Memory B cell (primary cell): ENCODE data around the gene GLIPR1L2.
A peak's percentile ranks its signal among the peaks of the same experiment; 100 is the strongest.

ENCODE experiments used
- ATAC-seq: fragments of 150-1000 bp; cut with Tn5 transposase; 2 replicates; pipeline ENCODE4 v1.10.0; 2021; ENCODE audit warnings: low read depth, mild to moderate bottlenecking, moderate library complexity
- DNase-seq, 2 donors: peaks; one replicate each; pipeline ENCODE4 v3.0.0; 2022; ENCODE audit warnings: low spot score in 2 of 2
- H3K27ac Mint-ChIP-seq: one replicate; pipeline ENCODE4 v1.8.0; 2022; ENCODE audit warnings: mild to moderate bottlenecking, moderate library complexity, mixed read lengths
- H3K27me3 Mint-ChIP-seq: one replicate; pipeline ENCODE4 v1.8.0; 2022; ENCODE audit warnings: mixed read lengths
- H3K36me3 Mint-ChIP-seq: one replicate; pipeline ENCODE4 v1.8.0; 2022; ENCODE audit warnings: mild to moderate bottlenecking, mixed read lengths
- H3K4me1 Mint-ChIP-seq: one replicate; pipeline ENCODE4 v1.8.0; 2022; ENCODE audit warnings: mixed read lengths
- H3K4me3 Mint-ChIP-seq: one replicate; pipeline ENCODE4 v1.8.0; 2022; ENCODE audit warnings: mild to moderate bottlenecking, moderate library complexity, mixed read lengths
- H3K9me3 Mint-ChIP-seq: one replicate; pipeline ENCODE4 v1.8.0; 2022; ENCODE audit warnings: mixed read lengths

GLIPR1L2 gene

DNA sequence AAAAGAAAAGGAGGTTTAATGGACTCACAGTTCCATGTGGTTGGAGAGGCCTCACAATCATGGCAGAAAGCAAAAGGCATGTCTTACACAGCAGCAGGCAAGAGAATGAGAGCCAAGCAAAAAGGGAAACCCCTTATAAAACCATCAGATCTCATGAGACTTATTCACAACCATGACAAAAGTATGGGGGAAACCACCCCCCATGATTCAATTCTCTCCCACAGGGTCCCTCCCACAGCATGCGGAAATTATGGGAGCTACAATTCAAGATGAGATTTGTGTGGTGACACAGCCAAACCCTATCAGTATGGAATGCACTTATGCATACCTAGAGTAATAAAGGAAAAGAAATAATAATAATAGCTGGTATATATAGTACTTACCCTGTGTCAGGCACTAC, 85.2 kb downstream of the GLIPR1L2 start:
- Mint-ChIP-seq H3K4me1 (peaks cover 37% of the 10 kb centered on the region), H3K36me3 (no peaks in the 10 kb centered on the region), H3K27me3 (no peaks in the 10 kb centered on the region), H3K4me3 (no peak overlapping the region), H3K27ac (no peak overlapping the region), H3K9me3 (no peaks in the 10 kb centered on the region)
- DNase-seq (no peak), ATAC-seq (no peak)

DNA sequence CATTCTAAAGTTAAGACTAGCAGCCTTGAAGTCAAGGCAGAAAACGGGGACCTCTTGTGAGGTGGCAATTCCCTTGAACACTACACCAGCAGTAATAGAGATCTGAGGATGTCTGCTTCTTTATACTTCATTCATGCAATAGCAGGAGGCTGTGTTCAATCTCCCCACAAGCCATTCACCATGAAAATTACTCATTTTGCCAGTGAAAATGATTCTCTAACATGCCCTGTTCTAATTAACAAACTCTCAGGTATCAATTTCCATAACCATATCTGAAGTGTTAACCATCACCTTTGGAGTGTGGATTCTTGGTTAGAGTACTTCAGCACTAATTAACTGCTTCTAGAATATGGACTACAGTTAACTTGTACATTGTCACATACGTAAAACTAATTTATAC, 86.2 kb downstream of the GLIPR1L2 start:
- ATAC-seq (no peak), DNase-seq (no peak)
- peaks cover 36% of the 10 kb centered on the region for H3K4me1 Mint-ChIP-seq
- H3K9me3 Mint-ChIP-seq: no peaks in the 10 kb centered on the region
- H3K4me3 Mint-ChIP-seq: peak overlapping the region; percentile 4
- no peaks in the 10 kb centered on the region for H3K36me3 Mint-ChIP-seq
- H3K27me3 Mint-ChIP-seq: no peaks in the 10 kb centered on the region
- peak overlapping the region; percentile 35 for H3K27ac Mint-ChIP-seq

DNA sequence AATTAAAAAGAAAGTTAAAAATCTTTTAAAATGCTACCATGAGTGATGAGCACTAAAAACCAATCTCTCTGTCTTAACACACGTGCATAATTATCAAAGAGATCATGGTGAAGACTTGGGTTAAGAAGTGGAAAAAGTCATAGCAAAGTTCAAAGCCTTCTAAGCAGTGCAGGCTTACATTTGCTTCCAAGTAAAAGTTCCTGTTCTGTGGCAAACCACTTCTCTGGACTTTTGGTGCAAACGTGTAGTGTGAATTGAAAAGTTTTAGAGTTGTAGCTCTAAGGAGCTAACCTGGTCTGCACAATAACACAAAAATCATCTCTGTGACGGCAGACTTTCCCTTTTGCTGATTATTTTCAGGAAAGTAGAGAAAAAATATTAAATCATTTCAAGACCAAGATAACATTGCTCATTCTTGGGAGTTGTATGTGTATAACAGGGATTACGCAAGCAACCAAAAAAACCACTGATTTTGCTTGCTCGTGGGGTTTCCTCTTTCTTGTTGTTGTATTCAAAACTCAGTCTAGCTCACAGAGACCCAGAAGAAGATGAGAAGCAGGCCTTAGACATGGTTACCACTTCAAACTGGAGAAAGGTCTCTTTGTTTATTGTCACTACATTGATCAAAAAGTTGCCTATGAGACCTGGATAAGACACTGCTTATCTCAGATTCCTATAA, 87.4 kb downstream of the GLIPR1L2 start:
- peaks cover 36% of the 10 kb centered on the region for H3K4me1 Mint-ChIP-seq
- DNase-seq (no peak), ATAC-seq (peak; percentile 54)

DNA sequence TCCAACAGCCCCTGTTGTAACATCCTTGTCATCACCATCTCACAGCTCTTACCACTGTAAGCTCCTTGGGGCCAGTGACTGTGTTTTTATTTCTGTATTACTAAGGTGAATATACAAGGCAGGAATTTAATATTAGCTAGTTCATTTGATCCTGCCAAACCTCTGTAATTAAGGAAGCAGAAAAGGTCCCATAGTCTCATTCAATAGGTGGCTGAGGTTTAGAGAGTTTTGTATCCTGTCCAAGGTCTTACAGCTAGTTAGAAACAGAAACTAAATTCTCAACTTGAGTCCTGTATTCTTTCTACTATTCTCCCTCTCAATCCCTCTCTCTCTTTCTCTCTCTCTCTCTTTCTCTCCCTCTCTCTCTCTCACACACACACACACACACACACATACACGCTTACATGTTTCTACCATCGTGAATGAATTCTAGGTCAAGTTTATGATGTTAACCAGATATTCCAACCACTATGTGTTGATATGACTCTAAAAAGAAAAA, 89.1 kb downstream of the GLIPR1L2 start:
- peaks cover 44% of the 10 kb centered on the region for H3K4me1 Mint-ChIP-seq
- peaks cover 16% of the 10 kb centered on the region for H3K36me3 Mint-ChIP-seq
- ATAC-seq (peak; percentile 33), DNase-seq (no peak)
- peak overlapping the region; percentile 97 for H3K27ac Mint-ChIP-seq
- H3K9me3 Mint-ChIP-seq: no peaks in the 10 kb centered on the region
- peak overlapping the region; percentile 94 for H3K4me3 Mint-ChIP-seq
- no peaks in the 10 kb centered on the region for H3K27me3 Mint-ChIP-seq

More for the DNA sequence above, 87.4 kb downstream of the GLIPR1L2 start:
- Mint-ChIP-seq H3K27ac (peak overlapping the region; percentile 97), H3K9me3 (no peaks in the 10 kb centered on the region), H3K27me3 (no peaks in the 10 kb centered on the region), H3K4me3 (peak overlapping the region; percentile 12), H3K36me3 (peaks cover 4% of the 10 kb centered on the region)

DNA sequence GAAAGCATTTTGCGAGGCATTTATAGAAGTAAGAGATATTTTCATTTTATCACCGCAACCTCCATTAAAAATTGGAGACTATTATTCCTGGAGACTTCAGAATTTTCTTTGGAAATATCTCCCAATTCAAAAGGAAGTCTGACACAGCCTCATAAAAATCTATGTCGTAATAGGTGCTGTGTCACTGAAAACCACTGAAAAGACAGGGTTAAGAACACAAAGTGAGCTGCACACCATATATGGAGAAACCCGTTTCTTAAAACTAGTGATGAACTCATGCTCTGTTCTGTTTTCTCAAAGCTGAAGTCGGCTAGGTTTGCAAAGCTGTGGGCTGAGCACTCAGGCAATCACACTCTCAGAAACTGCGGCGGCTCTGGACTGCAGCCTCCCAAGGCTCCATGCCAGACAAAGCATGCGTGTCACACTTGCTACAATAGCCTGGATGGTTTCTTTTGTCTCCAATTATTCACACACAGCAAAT, 89.6 kb downstream of the GLIPR1L2 start, which contains the start of gene GLIPR1:
TSS of gene GLIPR1 (plus strand) at position 287 of the 481 bp plus-strand sequence. CDS start at position 413, 126 bp downstream.
- ATAC-seq (peak; percentile 76), DNase-seq (peak; percentile 59 to 65)
- Mint-ChIP-seq H3K4me3 (peak within 1 kb of the TSS; percentile 94), H3K9me3 (no peaks in the 10 kb centered on the region), H3K36me3 (peaks cover 16% of the 10 kb centered on the region), H3K27me3 (no peaks in the 10 kb centered on the region), H3K4me1 (peaks cover 44% of the 10 kb centered on the region), H3K27ac (peak within 1 kb of the TSS; percentile 97)

DNA sequence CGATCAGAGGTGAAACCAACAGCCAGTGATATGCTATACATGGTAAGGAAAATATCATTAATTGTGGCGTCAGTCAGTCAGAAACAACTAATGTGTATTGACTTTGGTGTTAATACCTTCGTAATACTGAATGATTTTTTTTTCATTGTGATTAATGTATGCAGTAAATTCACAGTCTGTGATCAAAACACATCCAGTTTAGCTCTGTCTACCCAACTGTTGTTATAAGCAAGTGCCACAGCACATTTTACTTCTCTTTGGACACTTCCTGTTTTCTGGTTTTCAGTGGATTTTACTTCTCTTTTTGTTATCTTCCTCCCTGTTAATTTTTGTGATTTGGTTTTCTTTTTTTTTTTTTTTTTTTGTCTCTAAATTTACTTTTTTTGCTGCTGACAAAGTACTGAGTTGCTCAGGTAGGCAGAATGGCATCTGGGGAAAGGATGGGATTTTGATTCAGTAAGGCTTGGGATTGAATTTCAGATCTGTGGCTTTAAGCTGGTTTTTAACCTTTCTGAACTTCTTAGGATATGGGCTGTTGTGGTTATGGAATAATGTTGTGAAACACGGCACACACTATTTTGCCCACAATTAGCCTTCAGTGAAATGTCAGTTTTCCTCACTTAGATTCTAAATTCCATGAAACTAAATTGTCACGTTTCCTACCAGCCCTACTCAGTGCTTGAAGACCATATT, 90.3 kb downstream of the GLIPR1L2 start:
- Mint-ChIP-seq H3K9me3 (no peaks in the 10 kb centered on the region), H3K27me3 (no peaks in the 10 kb centered on the region), H3K4me3 (peak overlapping the region; percentile 94), H3K36me3 (peaks cover 18% of the 10 kb centered on the region), H3K4me1 (peaks cover 42% of the 10 kb centered on the region), H3K27ac (peak overlapping the region; percentile 97)
- ATAC-seq (peak; percentile 44), DNase-seq (no peak)

DNA sequence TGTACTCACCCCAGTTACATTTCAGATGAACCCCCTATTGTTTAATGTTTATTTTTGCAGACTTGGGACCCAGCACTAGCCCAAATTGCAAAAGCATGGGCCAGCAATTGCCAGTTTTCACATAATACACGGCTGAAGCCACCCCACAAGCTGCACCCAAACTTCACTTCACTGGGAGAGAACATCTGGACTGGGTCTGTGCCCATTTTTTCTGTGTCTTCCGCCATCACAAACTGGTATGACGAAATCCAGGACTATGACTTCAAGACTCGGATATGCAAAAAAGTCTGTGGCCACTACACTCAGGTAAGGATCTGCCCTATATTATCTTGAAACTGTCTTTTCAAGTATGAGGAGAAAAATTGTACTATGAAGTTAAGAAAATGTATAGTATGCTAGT, 90.9 kb downstream of the GLIPR1L2 start:
- ATAC-seq (no peak), DNase-seq (no peak)
- Mint-ChIP-seq H3K36me3 (peaks cover 18% of the 10 kb centered on the region), H3K27me3 (no peaks in the 10 kb centered on the region), H3K4me3 (peak overlapping the region; percentile 94), H3K9me3 (no peaks in the 10 kb centered on the region), H3K27ac (peak overlapping the region; percentile 97), H3K4me1 (peaks cover 42% of the 10 kb centered on the region)
